HL-60 (cell line): ENCODE results near the gene HLA-F.

ENCODE experiments used
- DNase-seq, 2 experiments: peaks; one replicate each; pipeline ENCODE4 v3.0.0-alpha.2; 2010 to 2020; ENCODE audit warnings: low read depth in 1 of 2, low spot score in 1 of 2
- H3K27ac ChIP-seq: fragments of 250-450 bp; sonication (Bioruptor Pico); replicated peaks from 2 replicates; pipeline ENCODE4 v1.5.1; 2020; ENCODE audit warnings: mild to moderate bottlenecking, moderate library complexity
- H3K27me3 ChIP-seq: fragments of 250-450 bp; sonication (Bioruptor Pico); 2 replicates; pipeline ENCODE4 v1.5.1; 2021; ENCODE audit warnings: mild to moderate bottlenecking, moderate library complexity; ENCODE audit not compliant: insufficient read depth, poor library complexity, severe bottlenecking
- H3K4me3 ChIP-seq: replicated peaks from 2 replicates; pipeline ENCODE4 v1.5.1; 2011; ENCODE audit warnings: mild to moderate bottlenecking, control low read depth, low read length; ENCODE audit not compliant: insufficient read depth
- CTCF ChIP-seq: IDR thresholded peaks from one replicate; pipeline ENCODE4 v1.5.1; 2011; ENCODE audit warnings: low read length, control low read depth, inconsistent platforms; ENCODE audit not compliant: insufficient read depth
- GABPA ChIP-seq: IDR thresholded peaks from 2 replicates; pipeline ENCODE4 v1.6.1; 2012; ENCODE audit warnings: low read depth
- POLR2AphosphoS5 ChIP-seq: IDR thresholded peaks from 2 replicates; pipeline ENCODE4 v1.6.1; 2012; ENCODE audit warnings: low read depth
- SPI1 ChIP-seq: IDR thresholded peaks from 2 replicates; pipeline ENCODE4 v1.6.1; 2012; ENCODE audit warnings: low read depth, mild to moderate bottlenecking, borderline replicate concordance
- TF ChIP-seq, protein P1 (sequence below): IDR thresholded peaks from 2 replicates; pipeline ENCODE4 v1.6.1; 2012; ENCODE audit warnings: low read depth; ENCODE audit not compliant: insufficient replicate concordance

Gene HLA-F

GRCh38 chr6:29736563-29736962 is 13.3 kb downstream of the HLA-F start:
- no peak overlapping the region for H3K27ac ChIP-seq

GRCh38 chr6:29737707-29738630 is 14.7 kb downstream of the HLA-F start:
- no peak overlapping the region for H3K4me3 ChIP-seq
- no peak for TF ChIP-seq GABPA
- TF ChIP-seq CTCF, result peak; percentile 46
- no peak overlapping the region for H3K27ac ChIP-seq
- no peaks in the 10 kb centered on the region for H3K27me3 ChIP-seq
- DNase-seq, result peak; percentile 7 to 41

More at GRCh38 chr6:29736563-29736962, 13.3 kb downstream of the HLA-F start:
- Histone ChIP-seq H3K27me3 (no peaks in the 10 kb centered on the region), H3K4me3 (no peak overlapping the region)
- no peak for TF ChIP-seq POLR2AphosphoS5
- no peak for TF ChIP-seq GABPA
- no peak for TF ChIP-seq SPI1
- TF ChIP-seq CTCF, result no peak
- TF ChIP-seq, protein P1, sequence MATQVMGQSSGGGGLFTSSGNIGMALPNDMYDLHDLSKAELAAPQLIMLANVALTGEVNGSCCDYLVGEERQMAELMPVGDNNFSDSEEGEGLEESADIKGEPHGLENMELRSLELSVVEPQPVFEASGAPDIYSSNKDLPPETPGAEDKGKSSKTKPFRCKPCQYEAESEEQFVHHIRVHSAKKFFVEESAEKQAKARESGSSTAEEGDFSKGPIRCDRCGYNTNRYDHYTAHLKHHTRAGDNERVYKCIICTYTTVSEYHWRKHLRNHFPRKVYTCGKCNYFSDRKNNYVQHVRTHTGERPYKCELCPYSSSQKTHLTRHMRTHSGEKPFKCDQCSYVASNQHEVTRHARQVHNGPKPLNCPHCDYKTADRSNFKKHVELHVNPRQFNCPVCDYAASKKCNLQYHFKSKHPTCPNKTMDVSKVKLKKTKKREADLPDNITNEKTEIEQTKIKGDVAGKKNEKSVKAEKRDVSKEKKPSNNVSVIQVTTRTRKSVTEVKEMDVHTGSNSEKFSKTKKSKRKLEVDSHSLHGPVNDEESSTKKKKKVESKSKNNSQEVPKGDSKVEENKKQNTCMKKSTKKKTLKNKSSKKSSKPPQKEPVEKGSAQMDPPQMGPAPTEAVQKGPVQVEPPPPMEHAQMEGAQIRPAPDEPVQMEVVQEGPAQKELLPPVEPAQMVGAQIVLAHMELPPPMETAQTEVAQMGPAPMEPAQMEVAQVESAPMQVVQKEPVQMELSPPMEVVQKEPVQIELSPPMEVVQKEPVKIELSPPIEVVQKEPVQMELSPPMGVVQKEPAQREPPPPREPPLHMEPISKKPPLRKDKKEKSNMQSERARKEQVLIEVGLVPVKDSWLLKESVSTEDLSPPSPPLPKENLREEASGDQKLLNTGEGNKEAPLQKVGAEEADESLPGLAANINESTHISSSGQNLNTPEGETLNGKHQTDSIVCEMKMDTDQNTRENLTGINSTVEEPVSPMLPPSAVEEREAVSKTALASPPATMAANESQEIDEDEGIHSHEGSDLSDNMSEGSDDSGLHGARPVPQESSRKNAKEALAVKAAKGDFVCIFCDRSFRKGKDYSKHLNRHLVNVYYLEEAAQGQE, result no peak
- no peak for DNase-seq

DNA sequence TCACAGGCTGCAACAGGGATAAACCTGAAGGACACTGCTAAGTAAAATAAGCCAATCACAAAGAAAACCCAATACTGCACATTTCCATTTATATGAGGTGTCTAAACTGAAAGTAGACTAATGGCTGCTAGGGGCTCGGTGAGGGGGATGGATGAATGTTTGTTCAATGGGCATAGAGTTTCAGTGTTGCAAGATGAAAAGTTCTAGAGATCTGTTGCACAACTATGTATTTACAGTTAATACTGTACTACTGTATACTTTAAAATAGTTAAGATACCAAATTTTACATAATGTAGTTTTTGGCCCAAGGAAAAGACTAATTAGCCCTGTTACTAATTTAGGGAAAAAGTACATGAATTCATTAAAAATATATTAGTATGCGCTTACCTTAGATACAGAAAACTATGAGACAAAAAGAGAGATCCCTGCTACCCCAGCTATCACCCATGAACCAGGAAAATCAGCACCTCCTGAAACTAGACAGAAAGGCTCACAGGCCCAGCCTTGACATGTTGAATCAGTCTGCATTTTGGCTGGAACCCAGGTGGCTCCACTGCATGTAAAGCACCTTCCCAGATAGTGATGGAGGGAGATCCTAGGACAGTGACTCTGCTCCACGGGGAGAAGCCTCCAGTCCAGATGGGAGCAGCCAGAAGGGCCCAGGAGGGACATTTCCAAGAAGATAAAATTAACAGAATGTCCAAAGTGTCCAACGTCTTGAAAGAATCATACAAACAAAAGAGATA is 16.1 kb downstream of the HLA-F start:
- TF ChIP-seq POLR2AphosphoS5, result no peak
- no peak for TF ChIP-seq GABPA
- TF ChIP-seq, protein P1, result no peak
- TF ChIP-seq CTCF, result no peak
- H3K27ac ChIP-seq, result no peak overlapping the region
- no peaks in the 10 kb centered on the region for H3K27me3 ChIP-seq
- H3K4me3 ChIP-seq, result no peak overlapping the region
- DNase-seq, result no peak
